GM18498 (cell line): ENCODE data around the gene ARHGDIB.

Experiments
- ATAC-seq: cut with Tn5 transposase; IDR thresholded peaks from one replicate; pipeline ENCODE4 v1.9.1; 2021; ENCODE audit warnings: mild to moderate bottlenecking, moderate library complexity; ENCODE audit not compliant: unreplicated experiment

The ARHGDIB gene

GRCh38 chr12:14961466-14962152, at the start of gene ARHGDIB:
Gene ARHGDIB, minus strand, starts transcription at chr12:14961601. Its CDS starts 10,889 bp downstream, at chr12:14950712.
- ATAC-seq = peak; percentile 74

DNA sequence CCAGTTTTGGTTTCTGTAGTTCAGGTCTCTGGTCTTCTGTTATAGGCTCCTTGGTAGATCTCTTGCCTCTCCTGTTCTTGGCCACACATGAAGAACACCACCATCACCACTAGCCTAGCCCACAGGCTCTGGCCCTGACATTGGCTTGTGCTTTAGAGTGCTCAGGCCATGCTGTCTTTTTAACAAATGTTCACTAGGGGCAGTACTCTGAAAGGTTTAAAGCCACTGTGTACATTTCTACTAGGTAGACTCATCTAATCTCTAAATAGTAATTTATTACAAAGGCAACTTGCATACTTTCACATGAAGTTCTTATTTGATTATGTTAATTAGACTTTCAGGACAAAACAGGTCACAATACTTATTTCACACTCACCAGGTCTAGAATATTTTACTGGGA, 49.8 kb upstream of the ARHGDIB start:
- ATAC-seq = peak; percentile 43

DNA sequence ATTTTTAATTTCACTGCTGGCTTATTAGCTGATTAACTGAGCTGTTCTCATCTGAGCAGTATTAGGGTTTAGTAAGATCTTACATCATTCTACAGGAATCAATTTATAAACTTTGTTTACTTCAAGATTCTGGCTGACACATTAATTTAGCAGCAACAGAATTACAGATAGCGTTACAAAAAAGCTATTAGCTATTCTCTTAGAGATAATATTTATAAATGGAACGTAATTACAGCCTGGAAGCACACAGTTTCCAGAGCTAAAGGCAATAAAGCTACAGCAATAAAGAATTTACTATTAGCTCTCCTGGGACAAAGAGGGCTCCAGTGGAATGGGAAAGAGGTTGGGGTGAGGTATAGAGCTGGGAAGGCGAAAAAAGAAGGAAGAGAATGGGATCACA, 46.1 kb upstream of the ARHGDIB start:
- ATAC-seq = no peak

DNA sequence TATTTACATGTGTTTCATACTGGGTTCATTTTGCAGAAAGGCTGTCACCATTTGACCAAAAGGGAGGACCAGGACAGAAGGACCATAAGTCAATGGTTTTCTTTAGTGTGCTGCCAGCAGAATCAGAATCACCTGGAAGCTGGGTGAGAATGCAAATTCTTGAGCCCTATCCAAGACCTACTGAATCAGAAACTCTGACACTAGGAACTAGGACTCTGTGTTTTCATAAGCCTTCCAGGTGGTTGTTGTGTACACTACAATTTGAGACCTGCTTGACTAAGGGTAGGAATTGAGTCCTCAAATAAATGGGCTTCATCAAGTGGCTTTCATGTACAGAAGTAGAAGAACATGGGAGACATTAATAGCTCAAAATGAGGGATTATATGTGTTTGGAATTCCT, 43.7 kb upstream of the ARHGDIB start:
- no peak for ATAC-seq

DNA sequence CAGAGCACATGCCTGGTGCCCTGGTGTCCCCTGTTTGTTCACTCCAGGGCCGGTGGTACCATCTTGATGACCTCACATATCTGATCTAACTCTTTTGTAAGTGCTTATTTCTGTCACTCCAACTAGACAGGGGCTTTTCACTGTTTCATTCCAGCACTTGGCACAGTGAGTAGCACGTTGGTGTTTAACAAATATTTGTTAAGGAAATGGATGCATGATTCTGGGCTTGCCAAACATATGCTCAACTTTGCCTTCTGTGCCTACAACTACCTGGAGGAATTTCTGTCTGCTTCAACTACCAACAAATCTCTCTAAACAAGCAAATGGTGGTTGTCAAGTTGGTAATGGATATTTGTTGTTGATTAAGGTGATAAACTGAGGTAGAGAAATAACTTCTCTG, 43.0 kb upstream of the ARHGDIB start:
- ATAC-seq = no peak

GRCh38 chr12:15001733-15002382, 40.5 kb upstream of the ARHGDIB start:
- no peak for ATAC-seq

GRCh38 chr12:15000575-15000974, 39.2 kb upstream of the ARHGDIB start:
- ATAC-seq = no peak

GRCh38 chr12:14999695-15000365, 38.4 kb upstream of the ARHGDIB start:
- no peak for ATAC-seq

- ATAC-seq = no peak
These were observed 37.8 kb upstream of the ARHGDIB start for GRCh38 chr12:14999021-14999694.

GRCh38 chr12:14997998-14998397, 36.6 kb upstream of the ARHGDIB start:
- no peak for ATAC-seq

DNA sequence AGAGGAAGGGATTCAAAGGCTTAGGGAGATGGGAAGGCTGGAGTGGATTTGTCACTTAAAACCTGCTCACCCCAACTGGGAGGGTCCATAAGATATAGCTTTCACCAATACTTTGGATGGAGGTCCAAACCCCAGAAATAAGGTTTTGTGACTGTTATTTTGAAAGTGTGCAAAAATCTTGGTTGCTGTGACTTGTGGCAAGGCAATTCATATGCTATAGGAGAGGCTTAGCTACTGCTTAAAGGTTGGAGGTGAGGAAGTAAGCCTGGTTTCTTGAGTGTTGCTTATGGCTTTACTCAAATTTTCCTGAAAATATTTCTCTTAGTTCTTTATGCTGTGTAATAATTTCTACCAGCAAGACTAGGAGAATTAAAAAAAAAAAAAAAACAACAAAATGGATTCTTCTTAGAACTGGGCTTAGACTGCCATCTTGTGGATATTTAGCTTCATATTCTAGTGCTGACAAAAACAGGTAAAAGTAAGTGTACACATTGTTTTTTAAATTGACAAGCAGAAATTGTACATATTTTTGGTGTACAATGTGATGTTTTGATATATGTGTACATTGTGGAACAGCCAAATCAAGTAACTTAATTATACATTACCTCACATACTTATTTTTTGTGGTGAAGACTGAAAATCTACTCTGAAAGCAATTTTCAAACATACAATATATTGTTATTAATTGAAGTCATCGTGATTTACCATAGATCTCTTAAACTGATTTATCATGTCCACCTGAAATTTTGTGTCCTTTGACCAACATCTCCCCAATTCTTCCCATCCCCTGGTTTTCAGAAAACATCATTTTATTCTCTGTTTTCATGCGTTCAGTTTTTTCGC, 34.4 kb upstream of the ARHGDIB start:
- ATAC-seq = no peak

DNA sequence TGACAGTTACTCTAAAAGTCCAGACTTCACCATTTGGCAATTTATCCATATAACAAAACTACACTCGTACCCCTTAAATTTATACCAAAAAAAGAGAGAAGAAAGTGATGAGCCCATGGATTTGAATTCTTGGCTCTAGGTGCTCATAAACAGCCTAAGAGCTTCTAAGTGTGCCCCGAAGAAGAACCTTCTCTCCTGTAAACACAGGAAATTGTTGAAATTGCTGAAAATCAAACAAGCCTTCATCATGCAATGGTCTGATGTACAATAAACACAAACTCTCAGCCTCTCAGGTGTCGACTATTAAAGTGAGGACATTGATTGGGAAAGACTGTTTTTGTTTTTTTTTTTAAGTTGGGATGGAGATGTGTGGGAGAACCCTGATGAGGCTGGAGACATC, 33.2 kb upstream of the ARHGDIB start:
- ATAC-seq = no peak

GRCh38 chr12:14993537-14994266, 32.3 kb upstream of the ARHGDIB start:
- no peak for ATAC-seq

GRCh38 chr12:14993117-14993516, 31.7 kb upstream of the ARHGDIB start:
- ATAC-seq = no peak

- no peak for ATAC-seq
These were observed 31.3 kb upstream of the ARHGDIB start for GRCh38 chr12:14992673-14993072.

DNA sequence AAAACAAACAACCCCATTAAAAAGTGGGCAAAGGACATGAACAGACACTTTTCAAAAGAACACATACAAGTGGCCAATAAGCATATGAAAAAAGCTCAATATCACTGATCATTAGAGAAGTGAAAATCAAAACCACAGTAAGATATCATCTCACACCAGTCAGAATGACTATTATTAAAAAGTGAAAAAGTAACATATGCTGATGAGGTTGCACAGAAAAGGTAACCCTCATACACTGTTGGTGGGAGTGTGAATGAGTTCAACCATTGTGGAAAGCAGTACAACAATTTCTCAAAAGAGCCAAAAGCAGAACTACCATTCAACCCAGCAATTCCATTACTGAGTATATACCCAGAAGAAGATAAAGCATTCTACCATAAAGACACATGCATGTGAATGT, 29.7 kb upstream of the ARHGDIB start:
- ATAC-seq = peak; percentile 55

DNA sequence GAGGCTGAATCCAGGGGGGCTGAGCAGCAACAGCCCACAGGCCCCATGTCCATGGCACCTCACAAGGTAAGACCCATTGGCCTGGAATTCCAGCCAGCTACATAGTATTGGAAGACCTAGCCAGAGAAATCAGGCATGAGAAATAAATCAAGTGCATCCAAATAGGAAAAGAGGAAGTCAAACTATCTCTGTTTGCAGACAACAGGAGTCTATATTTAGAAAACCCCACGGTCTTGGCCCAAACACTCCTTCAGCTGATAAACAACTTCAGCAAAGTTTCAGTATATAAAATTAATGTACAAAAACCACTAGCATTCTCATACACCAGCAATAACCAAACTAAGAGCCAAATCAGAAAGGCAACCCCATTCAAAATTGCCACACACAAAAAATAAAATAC, 28.4 kb upstream of the ARHGDIB start:
- ATAC-seq = peak; percentile 57

DNA sequence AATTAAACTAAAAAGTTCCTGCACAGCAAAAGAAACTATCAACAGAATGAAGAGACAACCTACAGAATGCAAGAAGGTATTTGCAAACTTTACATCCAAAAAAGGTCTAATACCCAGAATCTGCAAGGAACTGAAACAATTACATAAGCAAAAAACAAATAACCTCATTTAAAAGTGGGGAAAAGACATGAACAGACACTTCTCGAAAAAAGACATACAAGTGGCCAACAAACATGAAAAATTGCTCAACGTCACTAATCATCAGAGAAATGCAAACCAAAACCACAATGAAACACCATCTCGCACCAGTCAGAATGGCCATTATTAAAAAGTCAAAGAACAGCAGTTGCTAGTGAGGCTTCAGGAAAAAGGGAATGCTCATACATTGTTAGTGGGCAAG, 26.6 kb upstream of the ARHGDIB start:
- no peak for ATAC-seq

DNA sequence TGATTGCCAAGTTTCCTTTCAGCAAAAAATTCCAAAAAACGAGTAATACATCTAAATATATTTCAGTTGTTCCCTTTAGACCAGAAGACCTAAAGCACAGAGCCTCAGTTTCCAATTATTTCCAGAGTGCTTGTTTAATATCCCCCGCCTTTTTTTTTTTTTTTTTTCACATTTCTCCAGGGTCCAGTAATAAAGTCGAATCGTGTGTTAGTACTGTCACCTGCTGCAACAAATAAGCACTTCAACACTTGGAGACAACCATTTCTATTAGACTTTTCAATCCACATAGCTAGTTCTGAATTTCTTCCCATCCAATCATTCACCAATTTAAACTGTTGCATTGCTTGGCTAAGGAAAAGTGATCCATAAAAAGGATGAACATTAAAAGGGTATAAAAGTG, 25.0 kb upstream of the ARHGDIB start:
- no peak for ATAC-seq

- no peak for ATAC-seq
These were observed 23.4 kb upstream of the ARHGDIB start for GRCh38 chr12:14984766-14985285.
